HL-60 (cell line): ENCODE results near the gene PBX1.

Experiments
- DNase-seq, 2 experiments: peaks; one replicate each; pipeline ENCODE4 v3.0.0-alpha.2; 2010 to 2020; ENCODE audit warnings: low read depth in 1 of 2, low spot score in 1 of 2
- H3K27ac ChIP-seq: fragments of 250-450 bp; sonication (Bioruptor Pico); replicated peaks from 2 replicates; pipeline ENCODE4 v1.5.1; 2020; ENCODE audit warnings: mild to moderate bottlenecking, moderate library complexity
- H3K27me3 ChIP-seq: fragments of 250-450 bp; sonication (Bioruptor Pico); 2 replicates; pipeline ENCODE4 v1.5.1; 2021; ENCODE audit warnings: mild to moderate bottlenecking, moderate library complexity; ENCODE audit not compliant: insufficient read depth, poor library complexity, severe bottlenecking
- H3K4me3 ChIP-seq: replicated peaks from 2 replicates; pipeline ENCODE4 v1.5.1; 2011; ENCODE audit warnings: mild to moderate bottlenecking, control low read depth, low read length; ENCODE audit not compliant: insufficient read depth
- GABPA ChIP-seq: IDR thresholded peaks from 2 replicates; pipeline ENCODE4 v1.6.1; 2012; ENCODE audit warnings: low read depth
- POLR2AphosphoS5 ChIP-seq: IDR thresholded peaks from 2 replicates; pipeline ENCODE4 v1.6.1; 2012; ENCODE audit warnings: low read depth
- SPI1 ChIP-seq: IDR thresholded peaks from 2 replicates; pipeline ENCODE4 v1.6.1; 2012; ENCODE audit warnings: low read depth, mild to moderate bottlenecking, borderline replicate concordance
- TF ChIP-seq, protein P1 (sequence below): IDR thresholded peaks from one replicate; pipeline ENCODE4 v1.5.1; 2011; ENCODE audit warnings: low read length, control low read depth, inconsistent platforms; ENCODE audit not compliant: insufficient read depth
- TF ChIP-seq, protein P2 (sequence below): IDR thresholded peaks from 2 replicates; pipeline ENCODE4 v1.6.1; 2012; ENCODE audit warnings: low read depth; ENCODE audit not compliant: insufficient replicate concordance

Gene PBX1

DNA sequence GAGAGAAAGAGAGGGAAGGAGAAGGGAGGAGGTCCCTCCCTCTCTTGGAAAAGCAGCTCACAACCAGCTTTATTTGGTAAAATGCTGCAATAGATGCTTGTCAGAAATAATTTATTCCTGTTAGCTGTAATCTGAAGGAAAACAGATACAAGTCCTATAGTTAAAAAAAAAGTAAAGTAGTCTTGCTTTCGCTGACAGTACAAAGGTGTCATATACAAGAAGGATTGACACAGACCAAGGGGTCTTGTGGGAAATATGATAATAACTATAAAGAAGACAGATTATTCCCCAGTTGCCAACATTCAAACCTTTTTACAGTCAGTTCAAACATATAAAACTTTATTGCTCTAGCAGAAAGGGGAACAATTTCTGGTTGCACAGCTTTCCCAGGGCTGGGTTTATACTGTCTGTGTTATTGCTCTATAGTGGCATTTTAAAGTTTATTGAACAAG lies 145.0 kb downstream of the PBX1 start:
- Histone ChIP-seq H3K27ac (no peak overlapping the region), H3K27me3 (no peaks in the 10 kb centered on the region), H3K4me3 (no peak overlapping the region)
- TF ChIP-seq GABPA: no peak
- no peak for TF ChIP-seq SPI1
- TF ChIP-seq, protein P1, sequence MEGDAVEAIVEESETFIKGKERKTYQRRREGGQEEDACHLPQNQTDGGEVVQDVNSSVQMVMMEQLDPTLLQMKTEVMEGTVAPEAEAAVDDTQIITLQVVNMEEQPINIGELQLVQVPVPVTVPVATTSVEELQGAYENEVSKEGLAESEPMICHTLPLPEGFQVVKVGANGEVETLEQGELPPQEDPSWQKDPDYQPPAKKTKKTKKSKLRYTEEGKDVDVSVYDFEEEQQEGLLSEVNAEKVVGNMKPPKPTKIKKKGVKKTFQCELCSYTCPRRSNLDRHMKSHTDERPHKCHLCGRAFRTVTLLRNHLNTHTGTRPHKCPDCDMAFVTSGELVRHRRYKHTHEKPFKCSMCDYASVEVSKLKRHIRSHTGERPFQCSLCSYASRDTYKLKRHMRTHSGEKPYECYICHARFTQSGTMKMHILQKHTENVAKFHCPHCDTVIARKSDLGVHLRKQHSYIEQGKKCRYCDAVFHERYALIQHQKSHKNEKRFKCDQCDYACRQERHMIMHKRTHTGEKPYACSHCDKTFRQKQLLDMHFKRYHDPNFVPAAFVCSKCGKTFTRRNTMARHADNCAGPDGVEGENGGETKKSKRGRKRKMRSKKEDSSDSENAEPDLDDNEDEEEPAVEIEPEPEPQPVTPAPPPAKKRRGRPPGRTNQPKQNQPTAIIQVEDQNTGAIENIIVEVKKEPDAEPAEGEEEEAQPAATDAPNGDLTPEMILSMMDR: no peak
- no peak for TF ChIP-seq POLR2AphosphoS5
- TF ChIP-seq, protein P2, sequence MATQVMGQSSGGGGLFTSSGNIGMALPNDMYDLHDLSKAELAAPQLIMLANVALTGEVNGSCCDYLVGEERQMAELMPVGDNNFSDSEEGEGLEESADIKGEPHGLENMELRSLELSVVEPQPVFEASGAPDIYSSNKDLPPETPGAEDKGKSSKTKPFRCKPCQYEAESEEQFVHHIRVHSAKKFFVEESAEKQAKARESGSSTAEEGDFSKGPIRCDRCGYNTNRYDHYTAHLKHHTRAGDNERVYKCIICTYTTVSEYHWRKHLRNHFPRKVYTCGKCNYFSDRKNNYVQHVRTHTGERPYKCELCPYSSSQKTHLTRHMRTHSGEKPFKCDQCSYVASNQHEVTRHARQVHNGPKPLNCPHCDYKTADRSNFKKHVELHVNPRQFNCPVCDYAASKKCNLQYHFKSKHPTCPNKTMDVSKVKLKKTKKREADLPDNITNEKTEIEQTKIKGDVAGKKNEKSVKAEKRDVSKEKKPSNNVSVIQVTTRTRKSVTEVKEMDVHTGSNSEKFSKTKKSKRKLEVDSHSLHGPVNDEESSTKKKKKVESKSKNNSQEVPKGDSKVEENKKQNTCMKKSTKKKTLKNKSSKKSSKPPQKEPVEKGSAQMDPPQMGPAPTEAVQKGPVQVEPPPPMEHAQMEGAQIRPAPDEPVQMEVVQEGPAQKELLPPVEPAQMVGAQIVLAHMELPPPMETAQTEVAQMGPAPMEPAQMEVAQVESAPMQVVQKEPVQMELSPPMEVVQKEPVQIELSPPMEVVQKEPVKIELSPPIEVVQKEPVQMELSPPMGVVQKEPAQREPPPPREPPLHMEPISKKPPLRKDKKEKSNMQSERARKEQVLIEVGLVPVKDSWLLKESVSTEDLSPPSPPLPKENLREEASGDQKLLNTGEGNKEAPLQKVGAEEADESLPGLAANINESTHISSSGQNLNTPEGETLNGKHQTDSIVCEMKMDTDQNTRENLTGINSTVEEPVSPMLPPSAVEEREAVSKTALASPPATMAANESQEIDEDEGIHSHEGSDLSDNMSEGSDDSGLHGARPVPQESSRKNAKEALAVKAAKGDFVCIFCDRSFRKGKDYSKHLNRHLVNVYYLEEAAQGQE: no peak
- DNase-seq: no peak

DNA sequence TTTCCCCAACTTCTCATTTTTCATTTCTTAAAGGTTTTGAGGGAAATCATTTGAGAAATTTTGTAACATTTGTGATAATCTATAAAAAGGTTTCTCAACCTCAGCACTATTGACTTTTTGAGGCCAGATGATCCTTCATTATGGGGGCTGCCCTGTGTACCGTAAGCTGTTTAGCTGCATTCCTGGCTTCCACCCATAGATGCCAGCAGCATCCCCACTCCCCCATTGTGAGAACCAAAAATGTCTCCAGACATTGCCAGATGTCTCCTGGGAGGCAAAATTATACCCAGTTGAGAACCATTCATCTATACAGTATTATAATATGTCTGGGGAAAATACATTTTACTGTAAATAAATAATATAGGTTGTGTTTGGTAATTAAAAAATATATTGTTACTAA lies 146.0 kb downstream of the PBX1 start:
- H3K4me3 ChIP-seq: no peak overlapping the region
- no peak for DNase-seq
- H3K27me3 ChIP-seq: no peaks in the 10 kb centered on the region
- TF ChIP-seq, protein P1: no peak
- TF ChIP-seq SPI1: no peak
- no peak for TF ChIP-seq GABPA
- TF ChIP-seq, protein P2: no peak
- TF ChIP-seq POLR2AphosphoS5: no peak
- H3K27ac ChIP-seq: no peak overlapping the region

DNA sequence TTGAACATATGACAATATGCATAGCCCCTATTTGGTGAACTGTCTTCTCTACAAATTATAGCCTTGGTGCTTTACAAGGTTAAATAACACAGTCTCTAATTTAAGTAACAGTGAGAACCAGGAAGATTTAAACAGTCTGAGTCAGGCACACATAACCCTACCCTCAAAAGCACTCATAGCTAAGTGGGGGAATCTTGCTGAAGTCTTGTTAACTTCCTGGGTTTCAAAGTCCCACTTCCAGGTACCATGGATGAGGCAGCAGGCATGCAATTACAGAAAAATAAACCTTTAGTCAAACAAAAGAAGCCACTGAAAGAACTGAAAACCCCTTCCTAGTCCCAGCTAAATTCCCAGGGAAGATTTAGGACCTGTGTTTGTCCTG lies 147.6 kb downstream of the PBX1 start:
- Histone ChIP-seq H3K27me3 (no peaks in the 10 kb centered on the region), H3K27ac (no peak overlapping the region), H3K4me3 (no peak overlapping the region)
- no peak for DNase-seq
- TF ChIP-seq POLR2AphosphoS5 (no peak), SPI1 (no peak), GABPA (no peak)
- TF ChIP-seq, protein P2: no peak
- TF ChIP-seq, protein P1: no peak
